ENCODE measurements around the gene LMNTD1. TPM values are rescaled to one million over a fixed set of nuclear protein-coding genes. Genes with fewer than 3 reads are reported as not detected.

LMNTD1 gene
- total RNA-seq, 1 donor from 2014 or later: not detected

DNA sequence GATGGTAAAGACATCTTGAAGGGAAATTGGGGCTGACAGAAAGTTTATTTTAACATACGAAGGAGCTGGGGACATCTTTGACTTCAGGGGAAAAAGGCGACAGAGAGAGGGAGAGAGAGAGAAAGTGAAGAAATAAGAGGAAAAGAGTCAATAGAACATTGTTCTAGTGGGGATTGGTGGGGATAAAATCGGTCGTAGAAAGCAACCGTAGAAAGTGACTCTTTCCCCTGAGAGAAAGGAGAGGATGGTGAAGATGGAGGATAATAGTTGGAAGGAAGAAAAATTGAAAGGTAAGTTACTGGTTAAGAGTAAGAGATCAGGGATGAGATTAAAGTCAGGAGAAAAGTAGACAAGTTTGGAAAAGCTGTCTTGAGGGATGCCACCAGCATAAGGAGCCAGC, 75.9 kb downstream of the LMNTD1 start:
- no peak overlapping the region for H3K4me3 Mint-ChIP-seq (ENCODE audit: unreplicated experiment)

DNA sequence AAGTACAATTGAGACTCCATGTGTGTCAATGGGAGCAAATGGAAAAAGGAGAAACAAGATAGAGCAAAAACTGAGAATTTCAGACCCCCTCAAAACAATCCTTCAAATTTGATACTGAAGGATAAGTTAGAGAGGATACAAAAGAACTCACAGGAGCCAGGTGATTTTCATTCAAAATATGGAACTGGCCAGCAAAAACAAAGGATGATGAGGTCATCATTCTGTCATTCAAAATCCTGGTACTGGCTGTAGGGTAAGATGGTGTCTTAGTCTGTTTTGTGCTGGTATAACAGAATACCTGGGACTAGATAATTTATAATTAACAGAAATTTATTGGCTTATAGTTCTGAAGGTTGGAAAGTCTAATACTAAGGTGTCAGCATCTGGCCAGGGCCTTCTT, 80.6 kb downstream of the LMNTD1 start:
- Histone ChIP-seq H3K27ac (ENCODE audit: low read depth, low read length) (no peak overlapping the region), H2AFZ (ENCODE audit: low read depth, low read length) (no peak overlapping the region), H3K4me2 (ENCODE audit: low read length) (no peak overlapping the region), H4K20me1 (ENCODE audit: insufficient read depth, low read length) (no peaks in the 10 kb centered on the region), H3K4me3 (ENCODE audit: insufficient read depth, low read depth, low read length) (no peak overlapping the region), H3K79me2 (ENCODE audit: insufficient read depth, low read length) (no peaks in the 10 kb centered on the region), H3K9ac (ENCODE audit: low read length) (no peak overlapping the region), H3K9me3 (ENCODE audit: insufficient read depth, low read depth, low read length) (no peaks in the 10 kb centered on the region), H3K27me3 (ENCODE audit: insufficient read depth, low read length) (no peaks in the 10 kb centered on the region), H3K36me3 (ENCODE audit: insufficient read depth, low read length) (no peaks in the 10 kb centered on the region), H3K4me1 (ENCODE audit: insufficient read depth, low read length) (no peaks in the 10 kb centered on the region)
- FAIRE-seq (no peak), DNase-seq (ENCODE audit: low read depth) (no peak)
- no peak for TF ChIP-seq EZH2 (IDR thresholded peaks at IDR 0.05; ENCODE audit: insufficient read depth, low read length)
- TF ChIP-seq, protein P1, sequence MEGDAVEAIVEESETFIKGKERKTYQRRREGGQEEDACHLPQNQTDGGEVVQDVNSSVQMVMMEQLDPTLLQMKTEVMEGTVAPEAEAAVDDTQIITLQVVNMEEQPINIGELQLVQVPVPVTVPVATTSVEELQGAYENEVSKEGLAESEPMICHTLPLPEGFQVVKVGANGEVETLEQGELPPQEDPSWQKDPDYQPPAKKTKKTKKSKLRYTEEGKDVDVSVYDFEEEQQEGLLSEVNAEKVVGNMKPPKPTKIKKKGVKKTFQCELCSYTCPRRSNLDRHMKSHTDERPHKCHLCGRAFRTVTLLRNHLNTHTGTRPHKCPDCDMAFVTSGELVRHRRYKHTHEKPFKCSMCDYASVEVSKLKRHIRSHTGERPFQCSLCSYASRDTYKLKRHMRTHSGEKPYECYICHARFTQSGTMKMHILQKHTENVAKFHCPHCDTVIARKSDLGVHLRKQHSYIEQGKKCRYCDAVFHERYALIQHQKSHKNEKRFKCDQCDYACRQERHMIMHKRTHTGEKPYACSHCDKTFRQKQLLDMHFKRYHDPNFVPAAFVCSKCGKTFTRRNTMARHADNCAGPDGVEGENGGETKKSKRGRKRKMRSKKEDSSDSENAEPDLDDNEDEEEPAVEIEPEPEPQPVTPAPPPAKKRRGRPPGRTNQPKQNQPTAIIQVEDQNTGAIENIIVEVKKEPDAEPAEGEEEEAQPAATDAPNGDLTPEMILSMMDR (IDR thresholded peaks at IDR 0.05; ENCODE audit: insufficient read depth, low read depth, low read length): no peak
- H3K9me3 Mint-ChIP-seq (ENCODE audit: unreplicated experiment): no peaks in the 10 kb centered on the region
- H3K4me3 Mint-ChIP-seq (ENCODE audit: unreplicated experiment): no peak overlapping the region
- no peak overlapping the region for H3K27ac Mint-ChIP-seq (ENCODE audit: unreplicated experiment)
- H3K27me3 Mint-ChIP-seq (ENCODE audit: low read depth, unreplicated experiment): no peaks in the 10 kb centered on the region
- no peaks in the 10 kb centered on the region for H3K36me3 Mint-ChIP-seq (ENCODE audit: low read depth, unreplicated experiment)
- no peaks in the 10 kb centered on the region for H3K4me1 Mint-ChIP-seq (ENCODE audit: low read depth, unreplicated experiment)

More for the DNA sequence above, 75.9 kb downstream of the LMNTD1 start:
- no peak overlapping the region for H3K4me3 ChIP-seq (ENCODE audit: insufficient read depth, low read depth, low read length)
- no peak overlapping the region for H2AFZ ChIP-seq (ENCODE audit: low read depth, low read length)
- H3K79me2 ChIP-seq (ENCODE audit: insufficient read depth, low read length): no peaks in the 10 kb centered on the region
- no peak overlapping the region for H3K9ac ChIP-seq (ENCODE audit: low read length)
- FAIRE-seq: no peak
- no peaks in the 10 kb centered on the region for H3K4me1 Mint-ChIP-seq (ENCODE audit: low read depth, unreplicated experiment)
- H3K9me3 ChIP-seq (ENCODE audit: insufficient read depth, low read depth, low read length): no peaks in the 10 kb centered on the region
- H3K36me3 Mint-ChIP-seq (ENCODE audit: low read depth, unreplicated experiment): no peaks in the 10 kb centered on the region
- H3K27ac Mint-ChIP-seq (ENCODE audit: unreplicated experiment): no peak overlapping the region
- no peak overlapping the region for H3K4me2 ChIP-seq (ENCODE audit: low read length)
- H3K27me3 Mint-ChIP-seq (ENCODE audit: low read depth, unreplicated experiment): no peaks in the 10 kb centered on the region
- no peaks in the 10 kb centered on the region for H4K20me1 ChIP-seq (ENCODE audit: insufficient read depth, low read length)
- H3K9me3 Mint-ChIP-seq (ENCODE audit: unreplicated experiment): no peaks in the 10 kb centered on the region
- TF ChIP-seq, protein P1 (IDR thresholded peaks at IDR 0.05; ENCODE audit: insufficient read depth, low read depth, low read length): no peak
- no peak for TF ChIP-seq EZH2 (IDR thresholded peaks at IDR 0.05; ENCODE audit: insufficient read depth, low read length)
- no peaks in the 10 kb centered on the region for H3K4me1 ChIP-seq (ENCODE audit: insufficient read depth, low read length)
- DNase-seq (ENCODE audit: low read depth): no peak
- H3K36me3 ChIP-seq (ENCODE audit: insufficient read depth, low read length): no peaks in the 10 kb centered on the region
- H3K27ac ChIP-seq (ENCODE audit: low read depth, low read length): no peak overlapping the region
- H3K27me3 ChIP-seq (ENCODE audit: insufficient read depth, low read length): no peaks in the 10 kb centered on the region

DNA sequence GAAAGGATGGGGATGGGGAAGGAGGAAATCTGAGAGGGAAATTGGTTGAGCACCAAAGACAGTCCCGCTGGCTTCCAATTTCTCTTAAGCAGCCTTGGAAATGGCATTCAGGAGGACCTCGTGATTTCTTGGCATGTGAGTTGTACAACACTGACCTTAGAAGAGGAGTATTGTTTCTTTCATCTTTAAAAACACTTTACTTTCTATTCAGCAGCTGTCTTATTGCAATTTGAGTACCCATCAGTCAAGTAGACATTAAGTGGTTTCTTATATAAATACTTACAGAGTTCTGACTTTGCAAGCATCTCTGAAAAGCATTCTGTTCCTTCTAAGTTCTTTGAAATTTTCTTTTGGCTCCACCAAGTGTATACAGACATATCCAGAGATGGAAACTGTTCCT, 83.2 kb downstream of the LMNTD1 start:
- no peak overlapping the region for H3K4me2 ChIP-seq (ENCODE audit: low read length)
- Mint-ChIP-seq H3K27ac (ENCODE audit: unreplicated experiment) (no peak overlapping the region), H3K9me3 (ENCODE audit: unreplicated experiment) (peaks cover 6% of the 10 kb centered on the region), H3K36me3 (ENCODE audit: low read depth, unreplicated experiment) (no peaks in the 10 kb centered on the region), H3K4me1 (ENCODE audit: low read depth, unreplicated experiment) (no peaks in the 10 kb centered on the region), H3K4me3 (ENCODE audit: unreplicated experiment) (no peak overlapping the region), H3K27me3 (ENCODE audit: low read depth, unreplicated experiment) (no peaks in the 10 kb centered on the region)
- no peak overlapping the region for H3K27ac ChIP-seq (ENCODE audit: low read depth, low read length)
- H3K4me1 ChIP-seq (ENCODE audit: insufficient read depth, low read length): no peaks in the 10 kb centered on the region
- FAIRE-seq: no peak
- H3K79me2 ChIP-seq (ENCODE audit: insufficient read depth, low read length): no peaks in the 10 kb centered on the region
- no peak for TF ChIP-seq EZH2 (IDR thresholded peaks at IDR 0.05; ENCODE audit: insufficient read depth, low read length)
- TF ChIP-seq, protein P1 (IDR thresholded peaks at IDR 0.05; ENCODE audit: insufficient read depth, low read depth, low read length): no peak
- no peaks in the 10 kb centered on the region for H3K36me3 ChIP-seq (ENCODE audit: insufficient read depth, low read length)
- H4K20me1 ChIP-seq (ENCODE audit: insufficient read depth, low read length): no peaks in the 10 kb centered on the region
- H3K27me3 ChIP-seq (ENCODE audit: insufficient read depth, low read length): no peaks in the 10 kb centered on the region
- no peak overlapping the region for H2AFZ ChIP-seq (ENCODE audit: low read depth, low read length)
- H3K4me3 ChIP-seq (ENCODE audit: insufficient read depth, low read depth, low read length): no peak overlapping the region
- H3K9me3 ChIP-seq (ENCODE audit: insufficient read depth, low read depth, low read length): no peaks in the 10 kb centered on the region
- no peak overlapping the region for H3K9ac ChIP-seq (ENCODE audit: low read length)
- no peak for DNase-seq (ENCODE audit: low read depth)
